ENCODE measurements around the gene LDLRAD3. TPM values are rescaled to one million over a fixed set of nuclear protein-coding genes. Genes with fewer than 3 reads are reported as not detected.

The LDLRAD3 gene
- total RNA-seq, 4 donors from 2014 or later = 10.2 to 41.9 (median 19.8) TPM

DNA sequence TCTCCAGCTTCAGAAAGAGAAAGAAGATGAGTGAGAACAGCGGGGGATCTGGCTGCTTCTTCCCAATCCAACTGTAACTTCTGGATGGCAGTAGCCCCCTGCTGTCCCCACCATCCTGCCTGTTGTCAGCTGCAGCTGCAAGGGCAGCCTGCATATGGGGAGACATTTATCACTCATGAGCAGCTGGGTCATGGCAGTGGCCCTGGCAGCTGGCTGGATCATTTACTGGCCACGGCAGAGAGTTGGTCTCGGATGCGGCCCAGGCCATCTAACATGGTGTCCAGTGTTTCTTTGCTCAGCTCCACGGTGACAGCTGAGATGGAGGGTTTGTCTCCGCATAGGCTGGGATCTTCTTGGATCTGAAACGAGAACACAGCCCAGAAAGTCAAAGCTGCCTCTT is 330.6 kb downstream of the LDLRAD3 start:
- H3K27ac ChIP-seq = no peak overlapping the region
- DNase-seq = no peak
- H3K27me3 ChIP-seq = no peaks in the 10 kb centered on the region
- intact Hi-C loops (cut with DNase I; ENCODE audit: low total_unique reads) = no loop called here
- H3K4me1 ChIP-seq = no peaks in the 10 kb centered on the region
- TF ChIP-seq, protein P1, sequence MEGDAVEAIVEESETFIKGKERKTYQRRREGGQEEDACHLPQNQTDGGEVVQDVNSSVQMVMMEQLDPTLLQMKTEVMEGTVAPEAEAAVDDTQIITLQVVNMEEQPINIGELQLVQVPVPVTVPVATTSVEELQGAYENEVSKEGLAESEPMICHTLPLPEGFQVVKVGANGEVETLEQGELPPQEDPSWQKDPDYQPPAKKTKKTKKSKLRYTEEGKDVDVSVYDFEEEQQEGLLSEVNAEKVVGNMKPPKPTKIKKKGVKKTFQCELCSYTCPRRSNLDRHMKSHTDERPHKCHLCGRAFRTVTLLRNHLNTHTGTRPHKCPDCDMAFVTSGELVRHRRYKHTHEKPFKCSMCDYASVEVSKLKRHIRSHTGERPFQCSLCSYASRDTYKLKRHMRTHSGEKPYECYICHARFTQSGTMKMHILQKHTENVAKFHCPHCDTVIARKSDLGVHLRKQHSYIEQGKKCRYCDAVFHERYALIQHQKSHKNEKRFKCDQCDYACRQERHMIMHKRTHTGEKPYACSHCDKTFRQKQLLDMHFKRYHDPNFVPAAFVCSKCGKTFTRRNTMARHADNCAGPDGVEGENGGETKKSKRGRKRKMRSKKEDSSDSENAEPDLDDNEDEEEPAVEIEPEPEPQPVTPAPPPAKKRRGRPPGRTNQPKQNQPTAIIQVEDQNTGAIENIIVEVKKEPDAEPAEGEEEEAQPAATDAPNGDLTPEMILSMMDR (IDR thresholded peaks at IDR 0.05) = no peak
- H3K9me3 ChIP-seq = peaks cover 0 to 3% of the 10 kb centered on the region in 2 donors
- H3K4me3 ChIP-seq = no peak overlapping the region
- no peaks in the 10 kb centered on the region for H3K36me3 ChIP-seq

DNA sequence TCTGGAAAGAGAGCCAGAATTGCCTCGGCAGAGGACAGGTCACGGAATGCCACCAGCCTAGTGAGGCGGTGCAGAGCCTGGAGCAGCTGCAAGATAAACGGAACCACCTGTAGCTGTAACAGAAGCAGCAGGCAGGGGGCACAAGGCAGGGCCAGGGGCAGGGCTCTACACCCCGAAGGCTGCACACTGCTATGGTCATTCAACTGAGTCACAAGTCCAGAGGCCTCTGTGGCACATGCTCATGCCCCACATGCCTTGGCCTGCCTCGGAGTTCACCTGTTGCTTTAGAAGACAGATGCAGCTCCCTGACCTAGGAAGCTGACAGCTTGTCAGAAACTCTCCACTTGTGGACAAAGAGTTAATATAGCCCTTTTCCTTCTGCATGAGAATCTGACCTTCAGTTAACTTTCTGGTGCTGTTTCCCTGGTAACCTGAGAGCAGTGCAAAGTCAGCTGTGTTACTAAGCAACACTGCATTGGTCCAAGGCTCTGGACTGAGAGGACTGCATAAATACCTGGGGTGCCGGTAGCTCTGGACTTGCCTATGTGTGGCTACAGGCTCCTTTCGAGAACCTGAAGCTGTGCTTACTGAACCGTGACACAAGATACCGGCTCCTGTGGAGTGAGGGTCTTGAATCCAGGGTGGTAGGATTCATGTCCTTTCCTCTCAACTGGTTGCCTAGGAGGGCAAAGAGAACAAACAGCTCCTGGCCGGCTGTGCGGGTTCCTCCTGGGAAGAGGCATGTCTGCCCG is 334.8 kb downstream of the LDLRAD3 start:
- Histone ChIP-seq H3K27ac (no peak overlapping the region), H3K9me3 (no peaks in the 10 kb centered on the region), H3K4me1 (no peaks in the 10 kb centered on the region), H3K27me3 (no peaks in the 10 kb centered on the region), H3K36me3 (no peaks in the 10 kb centered on the region), H3K4me3 (no peak overlapping the region)
- TF ChIP-seq POLR2A (IDR thresholded peaks at IDR 0.05) = no peak
- TF ChIP-seq, protein P1 (IDR thresholded peaks at IDR 0.05) = no peak
- intact Hi-C loops (cut with DNase I; ENCODE audit: low total_unique reads) = no loop called here
- DNase-seq = no peak

DNA sequence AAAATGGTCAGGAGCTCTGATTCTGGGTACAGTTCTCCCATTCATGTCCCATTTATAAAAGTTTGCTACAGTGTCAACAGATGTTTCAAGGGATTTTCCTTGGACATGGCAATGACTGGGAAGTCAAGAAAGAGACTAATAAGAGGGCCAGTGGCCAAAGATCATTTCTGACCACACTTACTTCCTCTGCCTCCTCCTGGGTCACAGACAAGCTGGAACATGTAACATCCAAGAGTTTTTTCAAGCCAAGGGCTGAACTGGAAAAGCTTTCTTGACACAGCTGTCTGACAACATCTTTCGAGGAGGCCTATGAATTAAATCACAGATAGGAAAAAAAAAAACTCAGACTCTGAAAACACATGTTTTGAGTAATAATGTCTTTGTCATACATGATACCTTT is 336.7 kb downstream of the LDLRAD3 start:
- Histone ChIP-seq H3K9me3 (no peaks in the 10 kb centered on the region), H3K27ac (no peak overlapping the region), H3K36me3 (no peaks in the 10 kb centered on the region), H3K4me1 (no peaks in the 10 kb centered on the region), H3K27me3 (no peaks in the 10 kb centered on the region), H3K4me3 (no peak overlapping the region)
- TF ChIP-seq, protein P1 (IDR thresholded peaks at IDR 0.05) = no peak
- TF ChIP-seq POLR2A (IDR thresholded peaks at IDR 0.05) = no peak
- intact Hi-C loops (cut with DNase I; ENCODE audit: low total_unique reads) = no loop called here
- DNase-seq = no peak

Small RNA genes within 50 kb of the gene (microRNA-seq; reads per million reads assigned to microRNA genes)
- gene MIR3973 (ENCODE audit: borderline microRNAs expressed, borderline replicate concordance) = not detected

Small RNA genes within 50 kb of the gene (small RNA-seq; reads per million reads assigned to genes)
- gene MIR3973 = not detected

Data from uterus (tissue), 4 donors.